GM23338 (cell line): ENCODE measurements around the gene SNAP47. TPM values are rescaled to one million over a fixed set of nuclear protein-coding genes. Genes with fewer than 3 reads are reported as not detected.

ENCODE experiments used
- ATAC-seq: fragments of 200-7000 bp; cut with Tn5 transposase; 3 replicates; pipeline ENCODE4 v1.9.1; 2020
- DNase-seq: peaks from one replicate; pipeline ENCODE4 v3.0.0-alpha.2; 2015; ENCODE audit warnings: low spot score
- H2AFZ ChIP-seq: fragments of 200-600 bp; sonication (generic); 2 replicates; pipeline ENCODE4 v1.8.0; 2016; ENCODE audit warnings: antibody characterized with exemption, mild to moderate bottlenecking, moderate library complexity
- H3F3A ChIP-seq: fragments of 200-600 bp; sonication (generic); replicated peaks from 2 replicates; pipeline ENCODE4 v1.8.0; 2017; ENCODE audit warnings: antibody characterized with exemption, mixed run types, low read depth
- H3K27ac ChIP-seq: fragments of 200-600 bp; sonication (generic); 2 replicates; pipeline ENCODE4 v1.6.1; 2016; ENCODE audit warnings: low read depth
- H3K27me3 ChIP-seq: fragments of 200-600 bp; sonication (generic); 2 replicates; pipeline ENCODE4 v1.8.0; 2016; ENCODE audit warnings: mild to moderate bottlenecking, mixed run types, moderate library complexity; ENCODE audit not compliant: insufficient read depth
- H3K36me3 ChIP-seq: fragments of 200-600 bp; sonication (generic); 2 replicates; pipeline ENCODE4 v1.8.0; 2016; ENCODE audit warnings: mild to moderate bottlenecking; ENCODE audit not compliant: insufficient read depth
- H3K4me1 ChIP-seq: fragments of 200-600 bp; sonication (generic); 2 replicates; pipeline ENCODE4 v1.8.0; 2016; ENCODE audit warnings: mild to moderate bottlenecking, moderate library complexity; ENCODE audit not compliant: insufficient read depth
- H3K4me2 ChIP-seq: fragments of 200-600 bp; sonication (generic); 2 replicates; pipeline ENCODE4 v1.7.1; 2017; ENCODE audit warnings: mixed run types
- H3K4me3 ChIP-seq: fragments of 200-600 bp; sonication (generic); 2 replicates; pipeline ENCODE4 v1.6.1; 2016; ENCODE audit warnings: mixed run types
- H3K79me2 ChIP-seq: fragments of 200-600 bp; sonication (generic); replicated peaks from 2 replicates; pipeline ENCODE4 v1.8.0; 2017; ENCODE audit warnings: mild to moderate bottlenecking; ENCODE audit not compliant: insufficient read depth
- H3K9me2 ChIP-seq: fragments of 200-600 bp; sonication (generic); 2 replicates; pipeline ENCODE4 v1.8.0; 2017; ENCODE audit not compliant: insufficient read depth
- H4K20me1 ChIP-seq: fragments of 200-600 bp; sonication (generic); replicated peaks from 2 replicates; pipeline ENCODE4 v1.8.0; 2017; ENCODE audit warnings: mild to moderate bottlenecking; ENCODE audit not compliant: insufficient read depth
- H3K27ac Mint-ChIP-seq: 2 replicates; pipeline ENCODE4 v1.8.0; 2020; ENCODE audit warnings: inconsistent platforms, mild to moderate bottlenecking, moderate library complexity, mixed read lengths
- H3K27me3 Mint-ChIP-seq: 3 replicates; pipeline ENCODE4 v1.8.0; 2022; ENCODE audit warnings: low read depth, mild to moderate bottlenecking, moderate library complexity, mixed read lengths, inconsistent platforms; ENCODE audit not compliant: insufficient read depth, poor library complexity
- H3K36me3 Mint-ChIP-seq: 3 replicates; pipeline ENCODE4 v1.8.0; 2021; ENCODE audit warnings: low read depth, mild to moderate bottlenecking, inconsistent platforms, moderate library complexity, mixed read lengths
- H3K4me1 Mint-ChIP-seq: 3 replicates; pipeline ENCODE4 v1.8.0; 2020; ENCODE audit warnings: mild to moderate bottlenecking, inconsistent platforms, mixed read lengths
- H3K4me3 Mint-ChIP-seq: 3 replicates; pipeline ENCODE4 v1.8.0; 2021; ENCODE audit warnings: moderate library complexity, mild to moderate bottlenecking, inconsistent platforms, mixed read lengths
- H3K9me3 Mint-ChIP-seq: 3 replicates; pipeline ENCODE4 v1.8.0; 2020; ENCODE audit warnings: moderate library complexity, mild to moderate bottlenecking, inconsistent platforms, mixed read lengths
- CREB1 ChIP-seq: fragments of 250-450 bp; sonication (Bioruptor Pico); IDR thresholded peaks from 2 replicates; pipeline ENCODE4 v1.5.0; 2020; ENCODE audit warnings: low read depth, mild to moderate bottlenecking, moderate library complexity
- EZH2 ChIP-seq: fragments of 200-600 bp; sonication (generic); IDR thresholded peaks from one replicate; pipeline ENCODE4 v1.8.0; 2017; ENCODE audit warnings: antibody characterized with exemption, mild to moderate bottlenecking, low read depth; ENCODE audit not compliant: unreplicated experiment
- EZH2phosphoT487 ChIP-seq: fragments of 200-600 bp; sonication (generic); IDR thresholded peaks from one replicate; pipeline ENCODE4 v1.8.1; 2018; ENCODE audit warnings: antibody characterized with exemption; ENCODE audit not compliant: unreplicated experiment
- JUNB ChIP-seq: IDR thresholded peaks from one replicate; pipeline ENCODE4 v1.6.1; 2016; ENCODE audit warnings: antibody characterized with exemption; ENCODE audit not compliant: unreplicated experiment
- NANOG ChIP-seq: IDR thresholded peaks from 2 replicates; pipeline ENCODE4 v1.6.1; 2016; ENCODE audit warnings: antibody characterized with exemption, borderline replicate concordance
- POLR2AphosphoS5 ChIP-seq: IDR thresholded peaks from 2 replicates; pipeline ENCODE4 v1.6.1; 2016; ENCODE audit warnings: antibody characterized with exemption, low read depth
- STAT1 ChIP-seq: IDR thresholded peaks from one replicate; pipeline ENCODE4 v1.6.1; 2016; ENCODE audit warnings: antibody characterized with exemption; ENCODE audit not compliant: unreplicated experiment
- ZNF331 ChIP-seq: fragments of 250-450 bp; sonication (Bioruptor Pico); IDR thresholded peaks from 2 replicates; pipeline ENCODE4 v1.5.0; 2020; ENCODE audit warnings: low read depth, mild to moderate bottlenecking, moderate library complexity
- polyA plus RNA-seq: library from polyadenylated mRNA; unstranded; fragments of >200 nt; fragmentation: Nextera tagmentation; extraction: Ambion mirVana; gene quantifications from 2 replicates; pipeline ENCODE4 v1.2.1, GENCODE V29; 2016
- total RNA-seq: library from RNA; depleted of rRNA; stranded (reverse); fragments of >200 nt; shearing (Covaris generic); gene quantifications from 2 replicates; pipeline ENCODE4 v1.2.3, GENCODE V29; 2014
- TF ChIP-seq, protein P1 (sequence below): fragments of 250-450 bp; sonication (Bioruptor Pico); IDR thresholded peaks from 2 replicates; pipeline ENCODE4 v1.5.0; 2020; ENCODE audit warnings: mild to moderate bottlenecking, moderate library complexity
- TF ChIP-seq, protein P2 (sequence below), 2 experiments: fragments of 200-600 bp in 1 of 2; sonication (generic) in 1 of 2; conservative IDR thresholded peaks; 2 replicates each; pipeline versions ENCODE4 v1.5.1 to v1.6.1; 2016 to 2017; ENCODE audit warnings: antibody characterized with exemption in 2 of 2, low read depth in 2 of 2, mild to moderate bottlenecking in 2 of 2, moderate library complexity in 1 of 2
- TF ChIP-seq, protein P3 (sequence below): IDR thresholded peaks from 2 replicates; pipeline ENCODE4 v1.6.1; 2016; ENCODE audit warnings: antibody characterized with exemption

Gene SNAP47
- total and polyA plus RNA-seq, 2 experiments from 2014 or later: 19.5 to 51.8 TPM

DNA sequence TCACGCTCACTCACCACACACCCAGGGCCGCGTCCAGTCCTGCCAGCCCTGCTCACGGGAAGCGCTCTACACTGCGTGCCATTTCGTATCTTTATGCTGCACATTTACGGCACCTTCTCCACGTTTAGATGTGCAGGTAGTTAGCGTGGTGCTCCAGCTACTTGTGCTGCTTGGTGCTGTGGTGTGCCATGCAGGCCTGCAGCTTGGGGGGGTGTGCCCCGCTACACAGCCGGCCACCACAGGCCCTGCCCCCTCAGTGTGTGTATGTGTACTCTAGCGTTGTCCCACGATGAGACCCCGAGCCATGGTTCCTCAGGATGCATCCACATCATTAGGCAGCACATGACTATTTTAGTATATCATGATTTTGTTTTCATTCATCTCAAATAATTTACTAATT lies 38.3 kb downstream of the SNAP47 start:
- Mint-ChIP-seq H3K27me3 (peaks cover 6% of the 10 kb centered on the region), H3K9me3 (no peaks in the 10 kb centered on the region), H3K4me3 (no peak overlapping the region), H3K36me3 (peaks cover 4% of the 10 kb centered on the region; the same call in 1 of the 3 replicates), H3K4me1 (no peaks in the 10 kb centered on the region), H3K27ac (no peak overlapping the region)
- no peak for ATAC-seq
- Histone ChIP-seq H4K20me1 (peaks cover 6% of the 10 kb centered on the region; the same call in 1 of the 2 replicates), H3K4me3 (no peak overlapping the region), H3K27ac (no peak overlapping the region), H3K36me3 (no peaks in the 10 kb centered on the region), H3K4me2 (no peak overlapping the region), H3K79me2 (no peaks in the 10 kb centered on the region), H3K27me3 (no peaks in the 10 kb centered on the region), H3F3A (no peaks in the 10 kb centered on the region), H3K9me2 (no peaks in the 10 kb centered on the region), H3K4me1 (no peaks in the 10 kb centered on the region), H2AFZ (no peak overlapping the region)
- no peak for DNase-seq
- TF ChIP-seq STAT1: no peak

DNA sequence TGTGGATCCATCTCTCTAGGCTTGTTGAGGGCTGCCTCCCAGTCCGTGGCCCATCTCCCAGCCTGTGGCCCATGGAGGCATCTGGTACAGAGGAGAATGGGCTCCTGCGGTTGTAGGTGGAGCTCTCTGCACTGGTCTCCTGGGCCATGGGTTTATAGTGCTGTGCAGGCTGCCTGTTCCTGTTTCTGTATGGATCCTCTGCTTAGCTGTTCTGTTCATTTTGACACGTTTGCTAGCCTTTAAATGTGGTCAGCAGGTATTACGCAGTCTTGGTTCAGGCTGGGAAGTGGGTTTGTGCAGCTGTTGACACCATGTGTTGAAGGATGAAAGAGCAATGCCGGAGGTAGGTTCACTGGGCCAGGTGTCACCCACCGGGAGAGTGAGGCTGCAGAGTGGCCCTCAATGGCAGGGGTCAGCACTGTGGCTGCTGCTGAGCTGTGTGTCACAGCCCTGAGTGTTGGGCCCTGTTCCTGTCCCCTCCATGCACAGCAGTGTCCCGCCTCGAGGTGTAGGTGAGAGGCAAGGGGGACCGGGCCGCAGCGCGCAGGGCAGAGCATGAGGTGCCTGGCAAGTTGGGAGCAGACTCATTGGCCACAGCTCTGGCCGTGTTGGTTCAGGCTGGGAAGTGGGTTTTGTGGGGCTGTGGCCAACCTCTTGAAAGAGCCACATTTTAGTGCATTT lies 39.0 kb downstream of the SNAP47 start:
- no peaks in the 10 kb centered on the region for H3K79me2 ChIP-seq
- H3K9me3 Mint-ChIP-seq: no peaks in the 10 kb centered on the region
- H3K36me3 ChIP-seq: no peaks in the 10 kb centered on the region
- ATAC-seq (no peak; the same call in 2 of the 3 replicates), DNase-seq (no peak)
- H2AFZ ChIP-seq: no peak overlapping the region
- H3F3A ChIP-seq: no peaks in the 10 kb centered on the region
- H3K4me1 Mint-ChIP-seq: no peaks in the 10 kb centered on the region
- no peak for TF ChIP-seq ZNF331 (CRISPR knock-in tag)
- no peak for TF ChIP-seq NANOG
- no peak for TF ChIP-seq EZH2phosphoT487
- TF ChIP-seq POLR2AphosphoS5: no peak
- no peak for TF ChIP-seq STAT1
- TF ChIP-seq, protein P1, sequence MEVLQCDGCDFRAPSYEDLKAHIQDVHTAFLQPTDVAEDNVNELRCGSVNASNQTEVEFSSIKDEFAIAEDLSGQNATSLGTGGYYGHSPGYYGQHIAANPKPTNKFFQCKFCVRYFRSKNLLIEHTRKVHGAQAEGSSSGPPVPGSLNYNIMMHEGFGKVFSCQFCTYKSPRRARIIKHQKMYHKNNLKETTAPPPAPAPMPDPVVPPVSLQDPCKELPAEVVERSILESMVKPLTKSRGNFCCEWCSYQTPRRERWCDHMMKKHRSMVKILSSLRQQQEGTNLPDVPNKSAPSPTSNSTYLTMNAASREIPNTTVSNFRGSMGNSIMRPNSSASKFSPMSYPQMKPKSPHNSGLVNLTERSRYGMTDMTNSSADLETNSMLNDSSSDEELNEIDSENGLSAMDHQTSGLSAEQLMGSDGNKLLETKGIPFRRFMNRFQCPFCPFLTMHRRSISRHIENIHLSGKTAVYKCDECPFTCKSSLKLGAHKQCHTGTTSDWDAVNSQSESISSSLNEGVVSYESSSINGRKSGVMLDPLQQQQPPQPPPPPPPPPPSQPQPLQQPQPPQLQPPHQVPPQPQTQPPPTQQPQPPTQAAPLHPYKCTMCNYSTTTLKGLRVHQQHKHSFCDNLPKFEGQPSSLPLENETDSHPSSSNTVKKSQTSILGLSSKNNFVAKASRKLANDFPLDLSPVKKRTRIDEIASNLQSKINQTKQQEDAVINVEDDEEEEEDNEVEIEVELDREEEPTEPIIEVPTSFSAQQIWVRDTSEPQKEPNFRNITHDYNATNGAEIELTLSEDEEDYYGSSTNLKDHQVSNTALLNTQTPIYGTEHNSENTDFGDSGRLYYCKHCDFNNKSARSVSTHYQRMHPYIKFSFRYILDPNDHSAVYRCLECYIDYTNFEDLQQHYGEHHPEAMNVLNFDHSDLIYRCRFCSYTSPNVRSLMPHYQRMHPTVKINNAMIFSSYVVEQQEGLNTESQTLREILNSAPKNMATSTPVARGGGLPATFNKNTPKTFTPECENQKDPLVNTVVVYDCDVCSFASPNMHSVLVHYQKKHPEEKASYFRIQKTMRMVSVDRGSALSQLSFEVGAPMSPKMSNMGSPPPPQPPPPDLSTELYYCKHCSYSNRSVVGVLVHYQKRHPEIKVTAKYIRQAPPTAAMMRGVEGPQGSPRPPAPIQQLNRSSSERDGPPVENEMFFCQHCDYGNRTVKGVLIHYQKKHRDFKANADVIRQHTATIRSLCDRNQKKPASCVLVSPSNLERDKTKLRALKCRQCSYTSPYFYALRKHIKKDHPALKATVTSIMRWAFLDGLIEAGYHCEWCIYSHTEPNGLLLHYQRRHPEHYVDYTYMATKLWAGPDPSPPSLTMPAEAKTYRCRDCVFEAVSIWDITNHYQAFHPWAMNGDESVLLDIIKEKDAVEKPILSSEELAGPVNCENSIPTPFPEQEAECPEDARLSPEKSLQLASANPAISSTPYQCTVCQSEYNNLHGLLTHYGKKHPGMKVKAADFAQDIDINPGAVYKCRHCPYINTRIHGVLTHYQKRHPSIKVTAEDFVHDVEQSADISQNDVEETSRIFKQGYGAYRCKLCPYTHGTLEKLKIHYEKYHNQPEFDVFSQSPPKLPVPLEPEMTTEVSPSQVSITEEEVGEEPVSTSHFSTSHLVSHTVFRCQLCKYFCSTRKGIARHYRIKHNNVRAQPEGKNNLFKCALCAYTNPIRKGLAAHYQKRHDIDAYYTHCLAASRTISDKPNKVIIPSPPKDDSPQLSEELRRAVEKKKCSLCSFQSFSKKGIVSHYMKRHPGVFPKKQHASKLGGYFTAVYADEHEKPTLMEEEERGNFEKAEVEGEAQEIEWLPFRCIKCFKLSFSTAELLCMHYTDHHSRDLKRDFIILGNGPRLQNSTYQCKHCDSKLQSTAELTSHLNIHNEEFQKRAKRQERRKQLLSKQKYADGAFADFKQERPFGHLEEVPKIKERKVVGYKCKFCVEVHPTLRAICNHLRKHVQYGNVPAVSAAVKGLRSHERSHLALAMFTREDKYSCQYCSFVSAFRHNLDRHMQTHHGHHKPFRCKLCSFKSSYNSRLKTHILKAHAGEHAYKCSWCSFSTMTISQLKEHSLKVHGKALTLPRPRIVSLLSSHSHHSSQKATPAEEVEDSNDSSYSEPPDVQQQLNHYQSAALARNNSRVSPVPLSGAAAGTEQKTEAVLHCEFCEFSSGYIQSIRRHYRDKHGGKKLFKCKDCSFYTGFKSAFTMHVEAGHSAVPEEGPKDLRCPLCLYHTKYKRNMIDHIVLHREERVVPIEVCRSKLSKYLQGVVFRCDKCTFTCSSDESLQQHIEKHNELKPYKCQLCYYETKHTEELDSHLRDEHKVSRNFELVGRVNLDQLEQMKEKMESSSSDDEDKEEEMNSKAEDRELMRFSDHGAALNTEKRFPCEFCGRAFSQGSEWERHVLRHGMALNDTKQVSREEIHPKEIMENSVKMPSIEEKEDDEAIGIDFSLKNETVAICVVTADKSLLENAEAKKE (CRISPR knock-in tag): no peak
- TF ChIP-seq EZH2: no peak
- no peak for TF ChIP-seq JUNB
- TF ChIP-seq, protein P2, sequence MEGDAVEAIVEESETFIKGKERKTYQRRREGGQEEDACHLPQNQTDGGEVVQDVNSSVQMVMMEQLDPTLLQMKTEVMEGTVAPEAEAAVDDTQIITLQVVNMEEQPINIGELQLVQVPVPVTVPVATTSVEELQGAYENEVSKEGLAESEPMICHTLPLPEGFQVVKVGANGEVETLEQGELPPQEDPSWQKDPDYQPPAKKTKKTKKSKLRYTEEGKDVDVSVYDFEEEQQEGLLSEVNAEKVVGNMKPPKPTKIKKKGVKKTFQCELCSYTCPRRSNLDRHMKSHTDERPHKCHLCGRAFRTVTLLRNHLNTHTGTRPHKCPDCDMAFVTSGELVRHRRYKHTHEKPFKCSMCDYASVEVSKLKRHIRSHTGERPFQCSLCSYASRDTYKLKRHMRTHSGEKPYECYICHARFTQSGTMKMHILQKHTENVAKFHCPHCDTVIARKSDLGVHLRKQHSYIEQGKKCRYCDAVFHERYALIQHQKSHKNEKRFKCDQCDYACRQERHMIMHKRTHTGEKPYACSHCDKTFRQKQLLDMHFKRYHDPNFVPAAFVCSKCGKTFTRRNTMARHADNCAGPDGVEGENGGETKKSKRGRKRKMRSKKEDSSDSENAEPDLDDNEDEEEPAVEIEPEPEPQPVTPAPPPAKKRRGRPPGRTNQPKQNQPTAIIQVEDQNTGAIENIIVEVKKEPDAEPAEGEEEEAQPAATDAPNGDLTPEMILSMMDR (conservative IDR thresholded peaks at IDR 0.05; ENCODE audit: low read depth in 2 of 2): no peak
- TF ChIP-seq CREB1 (CRISPR knock-in tag): no peak
- TF ChIP-seq, protein P3, sequence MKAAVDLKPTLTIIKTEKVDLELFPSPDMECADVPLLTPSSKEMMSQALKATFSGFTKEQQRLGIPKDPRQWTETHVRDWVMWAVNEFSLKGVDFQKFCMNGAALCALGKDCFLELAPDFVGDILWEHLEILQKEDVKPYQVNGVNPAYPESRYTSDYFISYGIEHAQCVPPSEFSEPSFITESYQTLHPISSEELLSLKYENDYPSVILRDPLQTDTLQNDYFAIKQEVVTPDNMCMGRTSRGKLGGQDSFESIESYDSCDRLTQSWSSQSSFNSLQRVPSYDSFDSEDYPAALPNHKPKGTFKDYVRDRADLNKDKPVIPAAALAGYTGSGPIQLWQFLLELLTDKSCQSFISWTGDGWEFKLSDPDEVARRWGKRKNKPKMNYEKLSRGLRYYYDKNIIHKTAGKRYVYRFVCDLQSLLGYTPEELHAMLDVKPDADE: no peak
- H3K27me3 ChIP-seq: no peaks in the 10 kb centered on the region
- no peak overlapping the region for H3K4me3 Mint-ChIP-seq
- peaks cover 8% of the 10 kb centered on the region for H3K27me3 Mint-ChIP-seq
- H3K4me1 ChIP-seq: no peaks in the 10 kb centered on the region
- H4K20me1 ChIP-seq: peaks cover 6% of the 10 kb centered on the region; the same call in 1 of the 2 replicates
- H3K9me2 ChIP-seq: no peaks in the 10 kb centered on the region
- H3K4me3 ChIP-seq: no peak overlapping the region
- no peak overlapping the region for H3K4me2 ChIP-seq
- no peak overlapping the region for H3K27ac Mint-ChIP-seq
- H3K36me3 Mint-ChIP-seq: no peaks in the 10 kb centered on the region; the same call in 2 of the 3 replicates
- H3K27ac ChIP-seq: no peak overlapping the region
